Smooth muscle cell (in vitro differentiated cells): ENCODE measurements around the gene WDPCP. TPM values are rescaled to one million over a fixed set of nuclear protein-coding genes. Genes with fewer than 3 reads are reported as not detected.

Experiments
- DNase-seq: peaks from one replicate; lab custom pipeline; 2025; ENCODE audit not compliant: unreplicated experiment; lab: John Stamatoyannopoulos, UW
- H2AFZ ChIP-seq: fragments of 200-600 bp; sonication (generic); 2 replicates; pipeline ENCODE4 v1.6.0; 2016; ENCODE audit warnings: antibody characterized with exemption, low read depth, mild to moderate bottlenecking
- H3F3A ChIP-seq: fragments of 200-600 bp; sonication (generic); 2 replicates; pipeline ENCODE4 v1.6.0; 2017; ENCODE audit warnings: antibody characterized with exemption, low read depth
- H3K27ac ChIP-seq: fragments of 200-600 bp; sonication (generic); 2 replicates; pipeline ENCODE4 v1.5.1; 2016; ENCODE audit warnings: low read depth, mild to moderate bottlenecking
- H3K27me3 ChIP-seq: fragments of 200-600 bp; sonication (generic); 2 replicates; pipeline ENCODE4 v1.6.1; 2016; ENCODE audit warnings: low read depth, mild to moderate bottlenecking
- H3K36me3 ChIP-seq: fragments of 200-600 bp; sonication (generic); 2 replicates; pipeline ENCODE4 v1.5.1; 2016; ENCODE audit warnings: low read depth
- H3K4me1 ChIP-seq: fragments of 200-600 bp; sonication (generic); 2 replicates; pipeline ENCODE4 v1.5.1; 2016; ENCODE audit warnings: low read depth
- H3K4me2 ChIP-seq: fragments of 200-600 bp; sonication (generic); 2 replicates; pipeline ENCODE4 v1.6.0; 2016; ENCODE audit warnings: mild to moderate bottlenecking
- H3K4me3 ChIP-seq: fragments of 200-600 bp; sonication (generic); 2 replicates; pipeline ENCODE4 v1.5.1; 2016; ENCODE audit warnings: mild to moderate bottlenecking
- H3K79me2 ChIP-seq: fragments of 200-600 bp; sonication (generic); 2 replicates; pipeline ENCODE4 v1.6.0; 2016; ENCODE audit warnings: low read depth, mild to moderate bottlenecking
- H3K9ac ChIP-seq: fragments of 200-600 bp; sonication (generic); 2 replicates; pipeline ENCODE4 v1.6.0; 2016; ENCODE audit warnings: low read depth
- H3K9me3 ChIP-seq: fragments of 200-600 bp; sonication (generic); replicated peaks from 2 replicates; pipeline ENCODE4 v1.5.1; 2016; ENCODE audit warnings: low read depth
- H4K20me1 ChIP-seq: fragments of 200-600 bp; sonication (generic); 2 replicates; pipeline ENCODE4 v1.6.0; 2016; ENCODE audit warnings: low read depth
- CTCF ChIP-seq: fragments of 200-600 bp; sonication (generic); IDR thresholded peaks from 2 replicates; pipeline ENCODE4 v1.5.1; 2017; ENCODE audit warnings: borderline replicate concordance, mild to moderate bottlenecking, antibody characterized with exemption; ENCODE audit not compliant: insufficient read depth, poor library complexity, severe bottlenecking
- WGBS: methylation state at CpG from one replicate; pipeline ENCODE4 v1.1.7; 2016; ENCODE audit warnings: low lambda C conversion rate; 5-methylcytosine and 5-hydroxymethylcytosine counted together
- polyA plus RNA-seq: library from polyadenylated mRNA; unstranded; fragments of >200 nt; fragmentation: Nextera tagmentation; extraction: Ambion mirVana; gene quantifications from 2 replicates; pipeline ENCODE4 v1.2.1, GENCODE V29; 2016
- total RNA-seq: library from RNA; depleted of rRNA; stranded (reverse); fragments of >200 nt; gene quantifications from 2 replicates; pipeline ENCODE4 v1.2.3, GENCODE V29; 2014

WDPCP gene
- total and polyA plus RNA-seq, 2 experiments from 2014 or later, result 7.5 to 8.1 TPM

GRCh38 chr2:63446658-63447057 lies 141.6 kb downstream of the WDPCP start:
- H4K20me1 ChIP-seq, result no peaks in the 10 kb centered on the region
- H3K27me3 ChIP-seq, result no peaks in the 10 kb centered on the region
- no peak for TF ChIP-seq CTCF
- no peak overlapping the region for H3K9ac ChIP-seq
- H3K27ac ChIP-seq, result no peak overlapping the region
- H3K9me3 ChIP-seq, result no peaks in the 10 kb centered on the region
- H3K4me3 ChIP-seq, result no peak overlapping the region
- H3K79me2 ChIP-seq, result no peaks in the 10 kb centered on the region
- no peaks in the 10 kb centered on the region for H3F3A ChIP-seq
- no peak overlapping the region for H3K4me2 ChIP-seq
- WGBS, result 100% methylated on average over 1 of the region's 1 CpG
- no peak for DNase-seq
- H3K36me3 ChIP-seq, result no peaks in the 10 kb centered on the region
- no peaks in the 10 kb centered on the region for H3K4me1 ChIP-seq
- no peak overlapping the region for H2AFZ ChIP-seq

GRCh38 chr2:63444565-63445288 lies 143.6 kb downstream of the WDPCP start:
- DNase-seq, result no peak
- H3K9ac ChIP-seq, result no peak overlapping the region
- 93% methylated on average over 6 of the region's 6 CpGs for WGBS
- H3K4me3 ChIP-seq, result no peak overlapping the region
- H2AFZ ChIP-seq, result no peak overlapping the region
- H3K4me1 ChIP-seq, result no peaks in the 10 kb centered on the region
- no peaks in the 10 kb centered on the region for H3F3A ChIP-seq
- no peaks in the 10 kb centered on the region for H4K20me1 ChIP-seq
- no peaks in the 10 kb centered on the region for H3K36me3 ChIP-seq
- H3K27ac ChIP-seq, result no peak overlapping the region
- no peak overlapping the region for H3K4me2 ChIP-seq
- H3K9me3 ChIP-seq, result no peaks in the 10 kb centered on the region
- no peaks in the 10 kb centered on the region for H3K79me2 ChIP-seq
- no peaks in the 10 kb centered on the region for H3K27me3 ChIP-seq
- no peak for TF ChIP-seq CTCF

- no peak overlapping the region for H2AFZ ChIP-seq
- no peak for TF ChIP-seq CTCF
- H3K27me3 ChIP-seq, result no peaks in the 10 kb centered on the region
- H3F3A ChIP-seq, result no peaks in the 10 kb centered on the region
- H3K27ac ChIP-seq, result peak overlapping the region; percentile 36
- no peak for DNase-seq
- no peaks in the 10 kb centered on the region for H3K79me2 ChIP-seq
- no peaks in the 10 kb centered on the region for H3K36me3 ChIP-seq
- no peaks in the 10 kb centered on the region for H3K4me1 ChIP-seq
- no peak overlapping the region for H3K4me2 ChIP-seq
- H3K9ac ChIP-seq, result no peak overlapping the region
- H4K20me1 ChIP-seq, result no peaks in the 10 kb centered on the region
- H3K9me3 ChIP-seq, result no peaks in the 10 kb centered on the region
- H3K4me3 ChIP-seq, result no peak overlapping the region
- 26% methylated on average over 1 of the region's 1 CpG for WGBS
Measured at GRCh38 chr2:63440612-63441011, 147.7 kb downstream of the WDPCP start.

- Histone ChIP-seq H2AFZ (no peak overlapping the region), H3K27me3 (no peaks in the 10 kb centered on the region), H3K36me3 (no peaks in the 10 kb centered on the region), H3K79me2 (no peaks in the 10 kb centered on the region), H3K9ac (no peak overlapping the region), H4K20me1 (no peaks in the 10 kb centered on the region), H3K9me3 (no peaks in the 10 kb centered on the region), H3K4me2 (no peak overlapping the region), H3K4me1 (no peaks in the 10 kb centered on the region), H3K27ac (no peak overlapping the region), H3K4me3 (no peak overlapping the region), H3F3A (no peaks in the 10 kb centered on the region)
- TF ChIP-seq CTCF, result no peak
- DNase-seq, result no peak
- WGBS, result 91% methylated on average over 1 of the region's 1 CpG
Measured at GRCh38 chr2:63438181-63438580, 150.1 kb downstream of the WDPCP start.
